Measurements from ENCODE around the gene NIF3L1.

DNA sequence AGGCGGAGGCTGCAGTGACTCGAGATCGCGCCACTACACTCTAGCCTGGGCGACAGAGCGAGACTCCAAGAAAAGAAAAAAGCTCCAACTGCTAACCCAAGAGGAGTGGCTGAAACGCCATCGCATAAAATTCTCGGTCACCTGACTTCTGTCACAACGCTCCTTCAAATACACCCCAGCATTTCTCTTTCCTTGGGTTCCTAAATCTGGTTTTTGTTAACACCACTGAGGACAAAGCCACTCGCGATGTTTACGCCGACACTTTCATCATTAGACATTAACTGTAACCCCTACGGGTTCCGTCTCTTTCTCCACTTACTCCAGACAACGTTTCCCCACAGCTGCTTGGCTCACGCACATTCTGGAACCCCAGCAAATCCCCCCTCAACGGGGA lies 25.4 kb upstream of the NIF3L1 start:
- TF ChIP-seq, protein P1, sequence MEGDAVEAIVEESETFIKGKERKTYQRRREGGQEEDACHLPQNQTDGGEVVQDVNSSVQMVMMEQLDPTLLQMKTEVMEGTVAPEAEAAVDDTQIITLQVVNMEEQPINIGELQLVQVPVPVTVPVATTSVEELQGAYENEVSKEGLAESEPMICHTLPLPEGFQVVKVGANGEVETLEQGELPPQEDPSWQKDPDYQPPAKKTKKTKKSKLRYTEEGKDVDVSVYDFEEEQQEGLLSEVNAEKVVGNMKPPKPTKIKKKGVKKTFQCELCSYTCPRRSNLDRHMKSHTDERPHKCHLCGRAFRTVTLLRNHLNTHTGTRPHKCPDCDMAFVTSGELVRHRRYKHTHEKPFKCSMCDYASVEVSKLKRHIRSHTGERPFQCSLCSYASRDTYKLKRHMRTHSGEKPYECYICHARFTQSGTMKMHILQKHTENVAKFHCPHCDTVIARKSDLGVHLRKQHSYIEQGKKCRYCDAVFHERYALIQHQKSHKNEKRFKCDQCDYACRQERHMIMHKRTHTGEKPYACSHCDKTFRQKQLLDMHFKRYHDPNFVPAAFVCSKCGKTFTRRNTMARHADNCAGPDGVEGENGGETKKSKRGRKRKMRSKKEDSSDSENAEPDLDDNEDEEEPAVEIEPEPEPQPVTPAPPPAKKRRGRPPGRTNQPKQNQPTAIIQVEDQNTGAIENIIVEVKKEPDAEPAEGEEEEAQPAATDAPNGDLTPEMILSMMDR (IDR thresholded peaks at IDR 0.05; ENCODE audit: borderline replicate concordance, extremely low read depth, low read length, poor library complexity, severe bottlenecking): no peak
- no peak for TF ChIP-seq EZH2 (IDR thresholded peaks at IDR 0.05; ENCODE audit: borderline replicate concordance, low read depth, low read length, severe bottlenecking)
